GM19463 (cell line): ENCODE data around the gene UPB1.

Experiments used
- ATAC-seq: cut with Tn5 transposase; IDR thresholded peaks from one replicate; pipeline ENCODE4 v1.9.1; 2021; ENCODE audit warnings: mild to moderate bottlenecking, moderate library complexity; ENCODE audit not compliant: unreplicated experiment

The UPB1 gene

GRCh38 chr22:24555165-24556039 is 60.3 kb downstream of the UPB1 start, which contains the start of gene SNRPD3:
Gene SNRPD3, plus strand, starts transcription at chr22:24555999. Its CDS starts 1,676 bp downstream, at chr22:24557675.
- ATAC-seq: peak; percentile 72

GRCh38 chr22:24559471-24559870 is 64.3 kb downstream of the UPB1 start:
- ATAC-seq: no peak

GRCh38 chr22:24563246-24563645 is 68.1 kb downstream of the UPB1 start:
- ATAC-seq: no peak

GRCh38 chr22:24564376-24565058 is 69.4 kb downstream of the UPB1 start:
- no peak for ATAC-seq

- no peak for ATAC-seq
These were observed 69.9 kb downstream of the UPB1 start for GRCh38 chr22:24565077-24565476.

- no peak for ATAC-seq
These were observed 71.9 kb downstream of the UPB1 start for GRCh38 chr22:24566899-24567511.

- ATAC-seq: no peak
These were observed 72.5 kb downstream of the UPB1 start for GRCh38 chr22:24567668-24568067.

- no peak for ATAC-seq
These were observed 76.1 kb downstream of the UPB1 start for GRCh38 chr22:24571266-24571665.

- ATAC-seq: no peak
These were observed 81.6 kb downstream of the UPB1 start for GRCh38 chr22:24576778-24577177.
